ENCODE results near the gene MED16.
"Not testable (repeated sequence)": the region's sequence is repeated elsewhere in the genome, so short reads cannot be mapped to it uniquely, and the experiment has no call there.

MED16 gene

GRCh38 chr19:870963-871401 is 22.0 kb downstream of the MED16 start:
- DNase-seq = no peak

- DNase-seq = no peak
These were observed 22.7 kb downstream of the MED16 start for GRCh38 chr19:870314-870713.

- DNase-seq = peak; percentile 73
These were observed 23.5 kb downstream of the MED16 start for GRCh38 chr19:869245-870177.

GRCh38 chr19:868458-869244 is 24.3 kb downstream of the MED16 start:
- no peak for DNase-seq

GRCh38 chr19:867855-868457 is 25.0 kb downstream of the MED16 start:
- DNase-seq = no peak

- no peak for DNase-seq
These were observed 25.6 kb downstream of the MED16 start for GRCh38 chr19:867301-867793.

- no peak for DNase-seq
These were observed 26.2 kb downstream of the MED16 start for GRCh38 chr19:866769-867300.

- DNase-seq = no peak
These were observed 29.7 kb downstream of the MED16 start for GRCh38 chr19:863315-863620.

- DNase-seq = peak; percentile 57
These were observed 30.2 kb downstream of the MED16 start for GRCh38 chr19:862581-863314.

GRCh38 chr19:861756-862580 is 31.0 kb downstream of the MED16 start:
- DNase-seq = peak; percentile 78

GRCh38 chr19:861141-861755 is 31.7 kb downstream of the MED16 start:
- no peak for DNase-seq

GRCh38 chr19:858868-859843 is 33.8 kb downstream of the MED16 start, which contains the start of gene CFD:
Gene CFD, plus strand, starts transcription at chr19:859664. Its CDS starts 26 bp downstream, at chr19:859690.
- peak; percentile 88 for DNase-seq

- no peak for DNase-seq
These were observed 34.7 kb downstream of the MED16 start for GRCh38 chr19:858284-858683.

GRCh38 chr19:855566-856120 is 37.3 kb downstream of the MED16 start:
- no peak for DNase-seq

- no peak for DNase-seq
These were observed 37.8 kb downstream of the MED16 start for GRCh38 chr19:855142-855541.

GRCh38 chr19:854549-854948 is 38.4 kb downstream of the MED16 start:
- no peak for DNase-seq

- DNase-seq = not testable (repeated sequence)
These were observed 39.3 kb downstream of the MED16 start for GRCh38 chr19:853614-854220.

- no peak for DNase-seq
These were observed 39.9 kb downstream of the MED16 start for GRCh38 chr19:853014-853585.
